ENCODE data around the gene JAG2.
A peak's percentile ranks its signal among the peaks of the same experiment; 100 is the strongest.

The JAG2 gene

GRCh38 chr14:105181549-105182295, 13.1 kb upstream of the JAG2 start:
- no peak for DNase-seq

DNA sequence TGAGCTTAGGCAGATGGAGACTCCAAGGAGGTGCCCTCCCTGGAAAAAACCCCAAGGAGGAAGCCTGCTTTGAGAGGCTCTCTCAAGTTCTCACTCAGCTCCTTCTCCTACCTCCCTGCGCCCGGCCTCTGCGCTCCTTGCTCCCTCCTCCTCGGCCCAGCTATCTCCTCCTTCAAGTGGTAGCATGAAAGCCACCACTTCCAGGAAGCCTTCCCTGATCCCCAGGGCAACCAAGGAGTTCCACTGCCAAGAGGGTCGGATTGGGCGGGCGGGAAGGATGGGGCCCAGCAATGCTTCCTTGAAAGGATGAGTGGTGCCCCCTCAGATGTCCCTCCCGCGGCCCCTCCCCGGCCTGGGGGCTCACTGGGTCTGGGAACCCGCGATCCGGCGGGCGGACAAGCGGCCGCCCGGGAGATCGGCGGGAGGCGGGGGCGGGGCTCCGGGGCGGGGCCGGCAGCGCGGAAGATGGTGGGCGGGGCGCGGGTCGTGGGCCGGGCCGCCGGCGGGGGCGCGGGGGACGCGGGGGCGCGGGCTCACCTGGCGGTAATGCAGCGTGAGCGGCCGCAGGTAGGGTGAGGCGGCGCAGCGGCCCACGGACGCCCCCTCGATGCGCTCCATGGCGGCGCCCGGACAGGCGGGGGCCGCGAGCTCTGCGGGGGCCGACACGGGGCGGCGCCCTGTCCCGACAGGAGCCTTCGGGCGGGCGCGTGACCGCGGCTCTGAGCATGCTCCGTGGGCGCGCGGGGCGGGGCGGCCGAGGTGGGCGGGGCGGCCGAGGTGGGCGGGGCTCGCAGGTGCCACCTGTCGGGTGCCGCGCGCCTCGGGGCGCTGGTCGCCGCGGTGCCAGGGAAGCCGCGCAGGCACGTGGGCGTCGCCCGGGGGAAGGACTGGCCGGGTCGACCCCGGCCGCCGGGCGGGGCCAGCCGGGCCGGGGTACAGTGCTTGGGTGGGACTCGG, 12.3 kb upstream of the JAG2 start, which contains the start of gene NUDT14:
TSS of gene NUDT14 (minus strand) at position 721 of the 957 bp plus-strand sequence. CDS start at position 618, 103 bp downstream.
- peak; percentile 50 to 83 (median 78) for DNase-seq

DNA sequence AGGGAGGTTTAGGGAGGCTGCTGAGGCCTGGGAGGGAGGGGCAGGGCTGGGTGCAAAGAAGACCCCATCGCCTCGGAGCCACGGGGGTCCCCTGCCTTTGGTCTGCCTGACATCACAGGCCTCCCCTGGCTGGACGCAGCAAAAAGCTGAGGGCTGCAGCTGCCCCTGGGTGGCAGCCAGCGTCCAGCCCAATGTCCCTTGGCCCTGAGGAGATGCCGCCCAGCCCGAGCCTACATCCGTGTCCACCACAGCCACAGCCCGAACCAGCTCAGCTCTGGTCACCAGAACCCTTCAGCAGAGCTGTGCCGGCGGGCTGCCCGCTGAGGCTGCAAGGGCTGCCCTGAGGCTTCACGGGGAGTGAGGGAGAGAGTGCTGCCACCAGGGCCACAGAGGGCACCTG, 10.6 kb upstream of the JAG2 start:
- no peak for DNase-seq

- DNase-seq: no peak
Observed at GRCh38 chr14:105178868-105179140, 10.2 kb upstream of the JAG2 start.

DNA sequence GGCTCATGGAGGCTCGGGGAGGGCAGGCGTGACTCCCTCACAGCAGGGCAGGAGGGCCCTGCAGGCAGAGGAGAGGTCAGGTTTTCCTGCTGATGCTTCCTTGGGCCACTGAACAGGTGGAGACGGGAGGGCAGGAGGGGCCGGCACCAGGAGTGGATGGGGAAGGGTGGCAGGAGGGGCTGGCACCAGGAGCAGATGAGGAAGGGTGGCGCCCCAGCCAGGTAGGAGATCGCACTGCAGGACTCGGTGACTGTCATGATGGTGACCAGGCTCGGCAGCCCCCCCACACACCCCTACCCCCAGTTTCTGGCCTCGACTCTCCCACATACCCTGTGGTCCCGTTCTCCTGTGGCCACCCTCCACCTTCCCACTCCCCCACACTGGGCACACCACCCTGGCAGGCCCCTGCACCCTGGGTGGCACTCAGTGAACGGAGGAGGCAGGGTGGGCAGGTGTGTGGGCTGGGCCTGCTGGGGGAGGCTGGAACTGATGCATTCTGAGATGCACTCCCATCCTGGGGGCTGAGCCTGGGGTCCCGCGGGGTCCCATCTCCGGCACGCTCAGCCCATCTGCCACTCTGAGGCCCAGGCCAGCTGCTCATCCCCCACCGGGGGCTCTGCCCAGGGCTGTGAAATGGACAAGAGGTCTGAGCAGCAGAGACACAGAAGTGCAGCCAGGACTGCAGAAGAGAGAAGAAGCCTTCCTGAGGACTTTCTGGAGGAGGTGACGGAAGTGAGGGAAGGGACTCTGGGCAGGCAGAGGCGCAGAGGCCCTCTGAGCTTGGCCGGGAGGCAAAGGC, 9.7 kb upstream of the JAG2 start:
- DNase-seq: no peak

DNA sequence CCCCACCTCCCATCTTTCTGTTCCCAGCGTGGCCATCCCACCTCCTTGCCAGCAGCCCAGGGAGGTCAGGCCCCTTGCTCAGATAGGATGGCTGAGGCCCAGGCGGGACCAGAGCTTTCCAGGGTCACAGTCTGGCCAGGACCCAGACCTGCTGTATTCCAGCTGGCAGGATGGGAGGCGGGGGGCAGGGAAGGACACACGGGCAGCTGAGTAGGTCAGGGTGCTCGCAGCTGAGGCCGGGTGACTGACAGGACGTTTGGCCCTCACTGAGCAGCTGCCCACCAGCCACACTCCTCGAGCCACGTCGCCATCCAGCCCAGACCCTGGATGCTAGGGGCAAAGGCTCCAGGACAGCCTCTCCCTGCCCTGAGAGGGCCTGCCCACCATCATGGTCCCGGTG, 8.5 kb upstream of the JAG2 start:
- DNase-seq: no peak

DNA sequence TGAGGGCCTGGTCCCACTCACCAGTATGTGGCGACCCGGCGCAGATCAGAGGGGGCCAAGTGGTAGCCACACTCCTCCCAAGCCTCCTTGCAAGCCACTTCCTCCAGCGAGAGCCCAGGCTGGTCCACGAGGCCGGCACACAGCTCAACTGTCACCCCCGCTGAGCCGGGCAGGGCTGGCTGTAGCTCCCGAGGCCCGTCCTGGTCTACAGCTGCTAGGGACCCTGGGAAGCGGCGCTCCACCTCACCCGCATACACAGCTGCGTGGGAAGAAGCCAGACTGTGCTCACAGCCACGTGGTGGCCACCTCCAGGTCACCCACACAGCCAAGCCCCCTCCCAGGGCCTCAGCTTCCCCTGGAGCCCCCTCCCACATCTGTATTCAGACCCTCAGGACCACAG, 7.9 kb upstream of the JAG2 start:
- no peak for DNase-seq

DNA sequence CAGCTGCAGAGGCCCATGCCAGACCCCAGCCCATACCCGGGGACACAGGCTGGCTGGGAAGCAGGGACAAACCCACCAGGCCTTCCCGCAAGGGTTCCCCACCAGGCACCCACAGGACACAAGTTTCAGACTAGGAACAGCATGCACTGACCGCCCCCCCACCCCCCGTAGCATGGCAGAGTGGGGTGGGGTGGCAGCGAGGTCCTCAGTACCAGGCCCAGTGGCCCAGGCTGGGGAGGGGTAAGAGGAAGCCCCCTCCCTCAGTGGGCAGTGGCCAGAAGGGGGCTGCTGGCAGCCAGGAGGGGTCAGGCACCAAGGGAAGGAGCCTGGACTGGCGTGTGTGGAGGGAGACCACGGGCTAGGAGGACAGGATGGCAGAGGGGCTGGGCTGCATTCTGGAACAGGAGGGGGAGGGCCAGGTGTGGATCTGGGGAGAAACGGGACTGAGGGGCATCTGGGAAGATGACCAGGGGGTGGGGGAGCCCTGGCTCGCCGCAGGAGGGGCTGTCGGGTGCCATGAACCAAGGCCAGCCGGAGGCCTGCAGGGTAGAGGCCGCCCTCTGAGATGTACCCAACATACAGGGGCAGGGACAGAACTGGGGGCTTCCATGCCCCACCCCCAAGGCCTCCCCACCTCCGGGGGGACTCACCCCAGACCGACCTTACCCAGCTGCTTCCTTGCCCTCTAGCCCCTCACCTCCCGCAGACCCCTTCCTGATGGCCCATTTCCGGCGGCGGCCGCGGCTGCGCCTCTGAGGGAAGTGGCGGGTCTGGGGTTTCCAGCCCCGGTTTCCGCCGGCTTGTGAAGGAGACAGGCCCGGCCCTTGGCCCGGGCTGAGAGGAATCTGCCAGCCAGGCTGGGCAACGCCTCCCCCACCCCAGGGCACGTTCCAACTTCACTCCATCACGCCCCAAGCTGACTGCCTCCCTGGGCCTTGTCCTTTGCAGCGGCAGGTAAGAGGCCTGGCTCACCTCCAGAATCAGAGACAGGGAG, 5.6 kb upstream of the JAG2 start:
- peak in 2 of 5 donors; percentile 33 to 53 for DNase-seq

DNA sequence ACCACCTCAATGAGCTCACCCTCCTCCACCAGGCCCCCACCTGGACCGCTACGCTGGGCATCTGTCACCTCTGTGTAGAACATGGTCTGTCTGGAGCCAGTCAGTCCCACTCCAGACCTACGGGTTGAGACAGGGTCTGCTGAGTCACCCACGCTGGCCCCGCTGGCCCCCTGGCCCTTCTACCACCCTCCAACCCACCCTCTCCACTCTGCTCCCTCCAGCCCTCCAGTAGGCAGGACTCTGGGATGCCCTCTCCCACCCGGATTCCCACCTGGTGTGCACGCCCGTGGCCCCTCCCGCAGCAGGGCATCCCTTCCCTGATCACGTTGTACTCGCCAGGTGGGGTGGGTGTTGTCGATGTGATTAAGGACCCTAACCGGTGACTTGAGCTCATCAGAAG, 4.6 kb upstream of the JAG2 start:
- no peak for DNase-seq

DNA sequence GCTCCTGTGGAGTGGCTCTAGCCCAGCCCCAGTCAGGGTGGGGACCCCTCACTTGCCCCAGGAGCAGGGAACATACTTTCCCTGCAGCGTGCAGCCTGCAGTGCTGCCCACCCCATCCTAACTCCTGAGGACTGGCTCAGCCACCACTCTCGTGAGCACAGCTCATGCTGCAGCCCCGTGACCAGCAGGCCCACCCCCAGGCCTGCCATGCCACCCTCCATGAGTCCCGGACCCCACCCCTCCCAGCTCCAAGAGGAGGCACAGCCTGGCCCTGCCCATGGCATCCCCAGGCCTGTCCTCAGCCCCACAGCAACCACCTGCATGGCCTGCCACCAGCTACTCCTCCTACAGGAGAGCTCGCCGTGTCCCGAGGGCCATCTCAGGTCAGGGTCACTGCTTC, 3.9 kb upstream of the JAG2 start:
- DNase-seq: no peak

DNA sequence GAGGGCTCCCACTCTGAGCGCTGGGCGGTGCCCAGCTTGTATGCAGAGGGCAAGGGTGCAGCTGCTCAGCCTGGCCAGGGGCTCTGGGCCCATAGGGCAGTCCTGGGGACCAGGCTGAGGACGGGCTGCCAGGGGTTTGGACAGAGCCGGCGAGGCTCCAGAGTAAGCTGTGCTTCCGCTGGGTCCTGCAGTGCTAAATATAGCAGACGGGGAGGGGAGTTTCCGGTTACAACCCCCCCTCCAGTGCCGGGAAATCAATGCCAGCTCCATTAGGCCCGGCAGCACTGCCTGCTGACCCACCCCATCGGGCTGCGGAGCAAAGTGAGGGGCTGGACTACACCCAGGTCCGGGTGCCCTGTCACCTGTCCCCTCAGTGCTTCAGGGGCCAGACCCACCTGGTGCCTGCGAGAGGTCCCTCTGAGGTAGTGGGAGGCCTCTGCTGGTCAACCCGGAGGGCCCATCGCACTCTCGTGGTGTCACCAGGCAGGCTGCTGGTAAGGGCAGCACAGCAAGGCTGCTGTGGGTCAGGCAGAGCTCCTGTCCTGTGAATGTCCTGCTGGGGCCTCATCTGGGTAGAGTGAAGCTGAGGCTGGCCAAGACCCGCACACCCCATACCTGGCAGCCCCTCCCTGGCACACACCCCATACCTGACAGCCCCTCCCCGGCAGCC, 2.6 kb upstream of the JAG2 start:
- DNase-seq: no peak

GRCh38 chr14:105169776-105170655, 1.4 kb upstream of the JAG2 start:
- DNase-seq: no peak

DNA sequence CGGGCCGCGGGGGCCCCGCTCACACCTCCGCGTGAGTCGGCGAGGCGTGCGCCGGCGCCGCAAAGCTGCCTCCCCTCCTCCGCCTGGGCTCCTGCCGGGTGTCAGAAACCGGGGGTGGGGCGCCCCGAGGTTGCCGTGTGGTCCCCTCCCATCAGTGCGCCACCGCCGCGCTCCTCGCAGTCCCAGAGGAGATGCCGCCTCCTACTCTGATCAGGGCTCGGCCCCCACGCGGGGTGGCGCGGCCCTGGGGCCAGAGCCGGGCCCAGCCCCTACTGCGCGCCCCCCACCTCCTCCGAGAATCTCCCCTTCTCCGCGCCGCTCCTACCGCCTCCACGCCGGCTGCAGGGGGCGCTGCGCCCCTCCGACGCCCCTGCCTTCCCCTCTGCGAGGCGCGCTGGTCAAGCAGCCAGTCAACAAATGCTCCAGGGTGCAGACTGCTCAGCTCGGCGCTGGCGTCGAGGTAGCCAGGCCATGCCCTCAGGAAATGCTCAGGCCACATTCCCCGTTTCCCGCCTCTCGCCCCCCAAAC, 467 bp upstream of the JAG2 start:
- peak in 1 of 5 donors; percentile 19 for DNase-seq

DNA sequence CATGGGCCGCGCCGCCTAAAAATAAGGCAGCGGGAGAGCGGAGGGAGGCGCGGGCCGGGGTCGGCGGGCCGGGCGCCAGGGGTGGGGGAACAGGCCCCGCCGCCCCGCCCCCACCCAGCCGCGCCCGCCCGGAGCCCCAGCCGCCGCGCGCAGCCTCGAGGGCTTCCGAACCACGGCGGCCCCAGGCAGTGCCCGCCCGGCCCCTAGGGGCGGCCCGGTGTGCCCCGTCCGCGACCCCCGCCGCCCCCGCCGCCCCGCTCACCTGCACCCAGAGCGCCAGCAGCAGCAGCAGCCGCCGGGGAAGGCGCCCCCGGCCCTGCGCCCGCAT, 519 bp downstream of the JAG2 start:
- DNase-seq: no peak

DNA sequence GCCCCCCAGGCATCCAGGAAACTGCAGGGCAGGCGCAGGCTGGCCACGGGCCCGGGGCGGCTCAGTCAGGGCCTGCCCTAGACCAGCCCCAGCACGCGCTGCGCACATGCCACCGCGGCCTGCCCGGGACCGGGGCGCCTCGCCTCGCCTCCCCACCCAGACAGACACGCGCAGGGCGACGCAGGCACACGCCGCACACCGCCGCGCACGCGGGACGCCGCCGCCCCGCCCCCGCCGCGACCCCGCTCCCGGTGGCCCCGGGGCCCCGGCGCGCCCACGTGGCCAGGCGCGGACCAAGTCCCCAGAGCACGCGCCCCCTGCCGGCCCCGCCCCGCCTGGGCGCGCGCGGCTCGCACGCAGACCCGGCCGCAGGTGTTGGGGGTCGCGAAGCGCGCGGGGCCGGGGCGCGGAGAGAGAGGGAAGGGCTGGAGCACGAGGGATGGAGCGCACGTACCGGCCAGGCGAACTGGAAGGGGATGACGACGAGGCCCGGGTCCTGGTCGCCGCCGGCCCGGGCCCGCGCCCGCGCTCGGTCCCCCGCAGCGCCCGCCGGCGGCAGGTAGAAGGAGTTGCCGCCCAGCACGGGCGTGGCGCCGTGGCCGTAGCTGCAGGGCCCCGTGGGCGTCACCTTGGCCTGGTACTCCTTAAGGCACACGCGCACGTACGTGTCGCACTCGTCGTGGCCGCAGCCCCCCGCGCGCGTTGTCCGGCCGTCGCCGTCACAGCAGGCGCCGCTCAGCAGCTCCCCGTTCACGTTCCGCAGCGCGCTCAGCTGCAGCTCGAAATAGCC, 1.1 kb downstream of the JAG2 start:
- DNase-seq: no peak

DNA sequence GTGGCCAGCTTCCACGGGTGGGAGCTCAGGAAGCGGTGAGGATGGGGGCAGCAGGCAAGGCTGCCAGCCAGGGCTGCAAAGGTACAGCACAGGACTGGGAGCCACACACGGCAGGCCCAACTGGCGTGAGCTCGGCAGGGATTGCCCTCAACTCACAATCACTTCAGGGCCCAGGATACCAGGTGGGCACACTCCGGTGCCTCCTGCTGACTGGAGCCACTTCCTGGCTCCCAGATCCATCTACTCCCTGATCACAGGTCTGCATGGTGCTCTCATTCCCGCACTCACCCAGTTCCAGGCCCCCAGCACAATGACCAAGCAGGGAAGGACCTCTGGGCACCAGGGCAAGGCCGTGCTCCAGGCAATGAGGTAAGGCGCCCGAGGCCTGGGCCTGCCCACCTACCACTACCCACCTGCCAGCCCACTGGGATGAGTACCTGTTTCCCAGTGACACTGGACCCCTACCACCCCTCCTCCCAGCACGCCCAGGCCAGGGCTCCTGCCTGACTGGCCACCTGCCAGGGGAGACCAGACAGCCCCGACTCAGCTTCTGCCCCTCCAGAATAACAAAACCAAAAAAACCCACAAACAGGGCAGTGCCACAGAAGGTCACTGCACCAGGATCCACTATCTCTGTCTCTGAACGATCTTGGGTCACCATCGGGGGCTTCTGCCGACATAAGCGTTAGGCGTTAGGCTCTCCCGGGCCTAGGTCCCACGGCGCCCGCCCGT, 1.8 kb downstream of the JAG2 start:
- DNase-seq: no peak

DNA sequence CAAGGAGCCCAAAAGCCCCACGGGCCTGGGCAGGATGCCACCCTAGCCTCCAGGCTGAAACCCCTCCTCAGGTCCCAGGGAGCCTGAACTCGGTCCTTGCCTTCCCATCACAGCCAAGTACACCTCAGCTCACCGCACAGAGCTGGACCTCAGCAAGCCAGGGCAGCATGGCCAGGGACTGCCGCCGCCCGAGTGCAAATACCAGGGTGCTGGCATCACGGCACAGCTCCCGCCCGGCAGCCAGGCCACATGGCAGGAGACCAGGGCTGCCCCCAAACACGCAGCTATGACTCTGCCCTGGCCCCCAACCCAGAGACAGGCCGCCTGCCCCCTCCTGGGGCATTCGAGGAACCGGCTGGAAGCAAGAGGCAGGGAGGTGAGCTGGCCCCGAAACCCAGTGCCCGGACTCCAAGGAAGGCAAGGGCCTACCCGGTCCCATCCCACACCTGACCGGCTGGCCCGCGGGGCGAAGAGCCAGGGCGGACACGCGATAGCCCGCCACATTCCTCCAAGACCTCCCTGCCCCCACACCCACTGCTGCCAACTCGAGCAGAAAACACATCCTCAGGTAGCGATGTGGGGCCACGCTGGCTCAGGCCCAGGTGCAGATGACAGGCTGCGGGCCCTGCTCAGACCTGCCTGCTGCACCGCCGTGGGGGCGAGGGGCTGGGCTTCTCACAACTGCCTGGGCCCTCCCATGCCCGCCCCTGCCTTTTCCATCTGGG, 2.7 kb downstream of the JAG2 start:
- no peak for DNase-seq

- no peak for DNase-seq
Observed at GRCh38 chr14:105165134-105165704, 3.4 kb downstream of the JAG2 start.
